ENCODE measurements around the gene NANS. TPM values are rescaled to one million over a fixed set of nuclear protein-coding genes. Genes with fewer than 3 reads are reported as not detected.
"Not testable (repeated sequence)": the region's sequence is repeated elsewhere in the genome, so short reads cannot be mapped to it uniquely, and the experiment has no call there.

The NANS gene
- total and polyA plus RNA-seq, 4 donors: 23.4 to 55.4 (median 42.8) TPM

- no peaks in the 10 kb centered on the region for H3K4me1 ChIP-seq (ENCODE audit: control insufficient read depth in 4 of 4, insufficient read depth in 4 of 4, low read length in 3 of 4)
- H3K4me3 ChIP-seq (ENCODE audit: low read depth in 1 of 3, low read length in 3 of 3): no peak overlapping the region
- H3K36me3 ChIP-seq (ENCODE audit: control insufficient read depth in 4 of 4, insufficient read depth in 3 of 4, low read depth in 1 of 4, low read length in 3 of 4): peaks cover 0 to 8% (median 3%) of the 10 kb centered on the region in 4 donors
- no peaks in the 10 kb centered on the region for H3K9me3 ChIP-seq (ENCODE audit: control insufficient read depth in 4 of 4, low read length in 3 of 4)
- H3K27ac ChIP-seq (ENCODE audit: low read depth in 1 of 2, low read length in 2 of 2): no peak overlapping the region
- no peaks in the 10 kb centered on the region for H3K27me3 ChIP-seq (ENCODE audit: control insufficient read depth in 4 of 4, insufficient read depth in 4 of 4, low read length in 3 of 4)
- DNase-seq (ENCODE audit: low spot score): no peak
- no peak overlapping the region for H3K9ac ChIP-seq (ENCODE audit: low read depth in 1 of 2, low read length in 2 of 2)
- 98% methylated on average over 16 of the region's 16 CpGs for WGBS
- TF ChIP-seq FOXA1 (IDR thresholded peaks at IDR 0.05) (no peak), CTCF (IDR thresholded peaks at IDR 0.05; ENCODE audit: low read depth, low read length, missing input control) (no peak), HNF4A (conservative IDR thresholded peaks at IDR 0.05) (no peak), EGR1 (IDR thresholded peaks at IDR 0.05; ENCODE audit: low read depth in 2 of 2) (no peak), ZBTB33 (IDR thresholded peaks at IDR 0.05) (no peak), REST (IDR thresholded peaks at IDR 0.05) (no peak), SP1 (IDR thresholded peaks at IDR 0.05) (no peak), ATF3 (IDR thresholded peaks at IDR 0.05) (no peak), RXRA (IDR thresholded peaks at IDR 0.05) (no peak), GABPA (IDR thresholded peaks at IDR 0.05 in 1 of 2, conservative IDR thresholded peaks at IDR 0.05 in 1 of 2) (no peak), JUND (IDR thresholded peaks at IDR 0.05) (no peak), TAF1 (conservative IDR thresholded peaks at IDR 0.05) (no peak), NR2F2 (IDR thresholded peaks at IDR 0.05) (no peak), FOXA2 (IDR thresholded peaks at IDR 0.05) (no peak)
These were observed 71.8 kb downstream of the NANS start for GRCh38 chr9:98128316-98128715.

- Histone ChIP-seq H3K36me3 (ENCODE audit: control insufficient read depth in 4 of 4, insufficient read depth in 3 of 4, low read depth in 1 of 4, low read length in 3 of 4) (peaks cover 0 to 8% (median 3%) of the 10 kb centered on the region in 4 donors), H3K9me3 (ENCODE audit: control insufficient read depth in 4 of 4, low read length in 3 of 4) (no peaks in the 10 kb centered on the region), H3K27ac (ENCODE audit: low read depth in 1 of 2, low read length in 2 of 2) (no peak overlapping the region), H3K4me3 (ENCODE audit: low read depth in 1 of 3, low read length in 3 of 3) (no peak overlapping the region), H3K4me1 (ENCODE audit: control insufficient read depth in 4 of 4, insufficient read depth in 4 of 4, low read length in 3 of 4) (no peaks in the 10 kb centered on the region), H3K27me3 (ENCODE audit: control insufficient read depth in 4 of 4, insufficient read depth in 4 of 4, low read length in 3 of 4) (no peaks in the 10 kb centered on the region), H3K9ac (ENCODE audit: low read depth in 1 of 2, low read length in 2 of 2) (no peak overlapping the region)
- no peak for TF ChIP-seq JUND (IDR thresholded peaks at IDR 0.05)
- TF ChIP-seq FOXA1 (IDR thresholded peaks at IDR 0.05): no peak
- TF ChIP-seq ATF3 (IDR thresholded peaks at IDR 0.05): no peak
- TF ChIP-seq CTCF (IDR thresholded peaks at IDR 0.05; ENCODE audit: low read depth, low read length, missing input control): no peak
- TF ChIP-seq SP1 (IDR thresholded peaks at IDR 0.05): no peak
- TF ChIP-seq ZBTB33 (IDR thresholded peaks at IDR 0.05): no peak
- TF ChIP-seq MAX (IDR thresholded peaks at IDR 0.05): no peak
- TF ChIP-seq RXRA (IDR thresholded peaks at IDR 0.05): no peak
- DNase-seq (ENCODE audit: low spot score): no peak
- WGBS: 95% methylated on average over 10 of the region's 10 CpGs
These were observed 72.9 kb downstream of the NANS start for GRCh38 chr9:98129451-98129881.

- WGBS: 94% methylated on average over 4 of the region's 4 CpGs
- H3K36me3 ChIP-seq (ENCODE audit: control insufficient read depth in 4 of 4, insufficient read depth in 3 of 4, low read depth in 1 of 4, low read length in 3 of 4); H3K27me3 ChIP-seq (ENCODE audit: control insufficient read depth in 4 of 4, insufficient read depth in 4 of 4, low read length in 3 of 4); H3K9ac ChIP-seq (ENCODE audit: low read depth in 1 of 2, low read length in 2 of 2); H3K27ac ChIP-seq (ENCODE audit: low read depth in 1 of 2, low read length in 2 of 2); DNase-seq (ENCODE audit: low spot score); H3K4me3 ChIP-seq (ENCODE audit: low read depth in 1 of 3, low read length in 3 of 3); H3K9me3 ChIP-seq (ENCODE audit: control insufficient read depth in 4 of 4, low read length in 3 of 4); H3K4me1 ChIP-seq (ENCODE audit: control insufficient read depth in 4 of 4, insufficient read depth in 4 of 4, low read length in 3 of 4): not testable (repeated sequence)
These were observed 73.5 kb downstream of the NANS start for GRCh38 chr9:98130060-98130459.
